GM19455 (cell line): ENCODE data around the gene BMP2K.

Source experiments
- ATAC-seq: cut with Tn5 transposase; IDR thresholded peaks from one replicate; pipeline ENCODE4 v1.9.1; 2021; ENCODE audit not compliant: unreplicated experiment

BMP2K gene

GRCh38 chr4:78763763-78764387, 12.3 kb upstream of the BMP2K start:
- no peak for ATAC-seq

- ATAC-seq = no peak
Observed at GRCh38 chr4:78764498-78764961, 11.6 kb upstream of the BMP2K start.

GRCh38 chr4:78765432-78766006, 10.6 kb upstream of the BMP2K start:
- no peak for ATAC-seq

GRCh38 chr4:78766026-78766425, 10.1 kb upstream of the BMP2K start:
- no peak for ATAC-seq

- peak; percentile 90 for ATAC-seq
Observed at GRCh38 chr4:78766650-78767049, 9.5 kb upstream of the BMP2K start.

GRCh38 chr4:78767350-78767749, 8.8 kb upstream of the BMP2K start:
- peak; percentile 70 for ATAC-seq

GRCh38 chr4:78768452-78769180, 7.5 kb upstream of the BMP2K start:
- no peak for ATAC-seq

- ATAC-seq = no peak
Observed at GRCh38 chr4:78770091-78770642, 6.0 kb upstream of the BMP2K start.

GRCh38 chr4:78772526-78773091, 3.5 kb upstream of the BMP2K start:
- no peak for ATAC-seq

GRCh38 chr4:78774417-78774816, 1.7 kb upstream of the BMP2K start:
- ATAC-seq = no peak

GRCh38 chr4:78775303-78776078, 659 bp upstream of the BMP2K start:
- ATAC-seq = peak; percentile 64

GRCh38 chr4:78776729-78777575, 802 bp downstream of the BMP2K start:
- peak; percentile 33 for ATAC-seq

GRCh38 chr4:78777576-78777940, 1.4 kb downstream of the BMP2K start:
- ATAC-seq = no peak

GRCh38 chr4:78778530-78778929, 2.4 kb downstream of the BMP2K start:
- ATAC-seq = no peak

- no peak for ATAC-seq
Observed at GRCh38 chr4:78779280-78779679, 3.1 kb downstream of the BMP2K start.

- no peak for ATAC-seq
Observed at GRCh38 chr4:78780093-78780492, 3.9 kb downstream of the BMP2K start.

GRCh38 chr4:78781139-78781538, 5.0 kb downstream of the BMP2K start:
- no peak for ATAC-seq

GRCh38 chr4:78781924-78782323, 5.8 kb downstream of the BMP2K start:
- no peak for ATAC-seq

- ATAC-seq = no peak
Observed at GRCh38 chr4:78784236-78784865, 8.2 kb downstream of the BMP2K start.
